Type B pancreatic cell (in vitro differentiated cells): ENCODE measurements around the gene IPO13. TPM values are rescaled to one million over a fixed set of nuclear protein-coding genes. Genes with fewer than 3 reads are reported as not detected.

Experiments used
- DNase-seq: peaks from one replicate; pipeline ENCODE4 v3.0.0; 2021; ENCODE audit warnings: mixed read lengths; ENCODE audit not compliant: unreplicated experiment; ENCODE audit errors: extremely low spot score
- H3K27ac Mint-ChIP-seq: 2 replicates; pipeline ENCODE4 v1.8.0; 2021; ENCODE audit warnings: mild to moderate bottlenecking, mixed read lengths
- H3K27me3 Mint-ChIP-seq: 2 replicates; pipeline ENCODE4 v1.8.0; 2021; ENCODE audit warnings: mixed read lengths
- H3K36me3 Mint-ChIP-seq: 2 replicates; pipeline ENCODE4 v1.8.0; 2021; ENCODE audit warnings: mixed read lengths
- H3K4me1 Mint-ChIP-seq: one replicate; pipeline ENCODE4 v1.8.0; 2021; ENCODE audit warnings: mixed read lengths; ENCODE audit not compliant: unreplicated experiment
- H3K4me3 Mint-ChIP-seq: 2 replicates; pipeline ENCODE4 v1.8.0; 2021; ENCODE audit warnings: mild to moderate bottlenecking, mixed read lengths
- H3K9me3 Mint-ChIP-seq: 2 replicates; pipeline ENCODE4 v1.8.0; 2021; ENCODE audit warnings: mixed read lengths
- CTCF ChIP-seq: fragments of 200-600 bp; sonication (generic); conservative IDR thresholded peaks from 2 replicates; pipeline ENCODE4 v1.5.0; 2021; ENCODE audit warnings: antibody characterized with exemption, mild to moderate bottlenecking
- total RNA-seq: library from RNA; stranded (reverse); gene quantifications from 2 replicates; pipeline ENCODE4 v1.2.1, GENCODE V29; 2021; ENCODE audit warnings: low replicate concordance

Gene IPO13
- total RNA-seq, 1 donor from 2014 or later: 39.4 TPM

DNA sequence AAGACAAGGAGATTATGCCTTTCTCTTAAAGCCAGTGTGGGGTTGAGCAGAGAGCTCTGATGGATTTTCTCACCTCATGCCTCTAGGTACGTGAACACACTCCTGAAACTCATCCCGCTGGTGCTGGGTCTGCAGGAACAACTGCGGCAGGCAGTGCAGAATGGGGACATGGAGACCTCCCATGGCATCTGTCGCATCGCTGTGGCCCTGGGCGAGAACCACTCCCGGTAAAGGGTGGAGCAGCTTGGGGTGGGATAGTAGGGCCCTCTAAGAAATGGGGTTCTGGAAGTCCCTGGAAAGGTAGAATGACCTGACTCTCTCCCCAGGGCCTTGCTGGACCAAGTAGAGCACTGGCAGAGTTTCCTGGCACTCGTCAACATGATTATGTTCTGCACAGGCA lies 9.5 kb downstream of the IPO13 start:
- no peak for DNase-seq
- Mint-ChIP-seq H3K36me3 (peaks cover 6% of the 10 kb centered on the region), H3K4me1 (peaks cover 12% of the 10 kb centered on the region), H3K9me3 (no peaks in the 10 kb centered on the region), H3K27ac (no peak overlapping the region), H3K27me3 (no peaks in the 10 kb centered on the region), H3K4me3 (no peak overlapping the region)
- no peak for TF ChIP-seq CTCF

- Mint-ChIP-seq H3K4me1 (peaks cover 12% of the 10 kb centered on the region), H3K9me3 (no peaks in the 10 kb centered on the region), H3K36me3 (peaks cover 6% of the 10 kb centered on the region), H3K27me3 (no peaks in the 10 kb centered on the region), H3K4me3 (no peak overlapping the region), H3K27ac (no peak overlapping the region)
- DNase-seq: no peak
- no peak for TF ChIP-seq CTCF
Observed at GRCh38 chr1:43957407-43958040, 10.8 kb downstream of the IPO13 start.

GRCh38 chr1:43958351-43959255 lies 11.9 kb downstream of the IPO13 start:
- no peak for DNase-seq
- no peaks in the 10 kb centered on the region for H3K9me3 Mint-ChIP-seq
- H3K4me1 Mint-ChIP-seq: peaks cover 2% of the 10 kb centered on the region
- peaks cover 6% of the 10 kb centered on the region for H3K36me3 Mint-ChIP-seq
- no peak for TF ChIP-seq CTCF
- no peaks in the 10 kb centered on the region for H3K27me3 Mint-ChIP-seq
- H3K27ac Mint-ChIP-seq: no peak overlapping the region
- H3K4me3 Mint-ChIP-seq: no peak overlapping the region

DNA sequence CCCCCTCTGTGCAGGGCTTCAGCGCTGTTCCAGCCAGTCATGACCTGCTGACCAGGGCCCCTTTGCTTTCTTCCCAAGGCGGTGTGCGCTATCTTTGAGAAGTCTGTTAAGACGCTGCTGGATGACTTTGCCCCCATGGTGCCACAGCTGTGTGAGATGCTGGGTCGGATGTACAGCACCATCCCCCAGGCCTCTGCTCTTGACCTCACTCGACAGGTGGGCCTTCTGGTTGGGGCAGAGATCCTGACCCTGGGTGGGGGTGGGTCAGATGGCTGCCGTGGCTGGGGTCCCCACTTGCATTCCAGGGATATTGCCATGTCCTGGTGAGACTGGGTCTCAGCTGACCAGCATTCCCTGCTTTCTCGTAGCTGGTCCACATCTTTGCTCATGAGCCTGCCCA lies 14.0 kb downstream of the IPO13 start:
- Mint-ChIP-seq H3K4me1 (no peaks in the 10 kb centered on the region), H3K36me3 (peaks cover 6% of the 10 kb centered on the region), H3K9me3 (no peaks in the 10 kb centered on the region), H3K27me3 (no peaks in the 10 kb centered on the region), H3K4me3 (no peak overlapping the region), H3K27ac (no peak overlapping the region)
- no peak for TF ChIP-seq CTCF
- no peak for DNase-seq

GRCh38 chr1:43961692-43962091 lies 14.9 kb downstream of the IPO13 start:
- Mint-ChIP-seq H3K9me3 (no peaks in the 10 kb centered on the region), H3K36me3 (peaks cover 6% of the 10 kb centered on the region), H3K4me1 (no peaks in the 10 kb centered on the region), H3K27ac (no peak overlapping the region), H3K4me3 (no peak overlapping the region), H3K27me3 (no peaks in the 10 kb centered on the region)
- no peak for DNase-seq
- no peak for TF ChIP-seq CTCF
